Measurements from ENCODE around the gene ADAM30.
A peak's percentile ranks its signal among the peaks of the same experiment; 100 is the strongest.

Gene ADAM30

DNA sequence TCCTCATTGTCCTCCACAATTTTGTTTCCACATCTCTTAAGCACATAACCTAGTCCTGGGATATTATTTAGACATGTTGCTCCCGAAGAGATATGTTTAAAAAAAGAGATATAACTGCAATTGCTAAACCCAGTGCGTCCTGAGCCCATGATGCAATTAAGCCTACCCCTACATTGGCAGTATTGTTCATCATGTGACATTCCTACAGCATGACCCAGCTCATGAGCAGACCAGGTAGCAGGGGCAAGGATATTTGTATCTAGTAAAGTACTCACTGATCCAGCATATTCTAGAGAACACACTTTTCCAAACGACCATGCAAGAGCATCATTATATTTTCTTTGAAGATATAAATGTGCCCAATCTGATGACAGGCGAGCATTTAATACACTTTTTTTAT lies 1.2 kb downstream of the ADAM30 start:
- no peak overlapping the region for H4K5ac ChIP-seq (ENCODE audit: low read length)
- no CpG with 5 or more reads among the region's 4 CpGs for WGBS (ENCODE audit: extremely low coverage, insufficient coverage, low lambda C conversion rate)
- H3K4me2 ChIP-seq (ENCODE audit: low read length), result no peak overlapping the region

GRCh38 chr1:119893827-119894700 lies 2.3 kb downstream of the ADAM30 start:
- H3K4me2 ChIP-seq (ENCODE audit: low read length), result no peak overlapping the region
- no peaks in the 10 kb centered on the region for H3K79me1 ChIP-seq (ENCODE audit: low read length)
- H3K36me3 ChIP-seq (ENCODE audit: control insufficient read depth, insufficient read depth, low read length), result no peaks in the 10 kb centered on the region
- H3K4me3 ChIP-seq (ENCODE audit: low read length), result no peak overlapping the region
- no peak overlapping the region for H2BK5ac ChIP-seq (ENCODE audit: low read length)
- no peak overlapping the region for H3K23ac ChIP-seq (ENCODE audit: low read length)
- H4K5ac ChIP-seq (ENCODE audit: low read length), result no peak overlapping the region
- no peak overlapping the region for H3K9ac ChIP-seq (ENCODE audit: low read length)
- no peak overlapping the region for H2BK120ac ChIP-seq (ENCODE audit: low read depth, low read length)
- no peaks in the 10 kb centered on the region for H3K4me1 ChIP-seq (ENCODE audit: control insufficient read depth, low read depth, low read length)
- DNase-seq, result no peak
- H3K27me3 ChIP-seq (ENCODE audit: insufficient read depth, low read length, poor library complexity), result no peaks in the 10 kb centered on the region
- H2AK5ac ChIP-seq (ENCODE audit: low read length), result no peak overlapping the region
- no peaks in the 10 kb centered on the region for H3K79me2 ChIP-seq (ENCODE audit: control insufficient read depth, insufficient read depth, low read length)
- H3K27ac ChIP-seq (ENCODE audit: low read depth, low read length), result no peak overlapping the region
- H4K8ac ChIP-seq (ENCODE audit: low read depth, low read length), result no peak overlapping the region
- no peak overlapping the region for H2BK15ac ChIP-seq (replicated peaks; ENCODE audit: low read depth)
- no peak overlapping the region for H3K18ac ChIP-seq (ENCODE audit: low read length)
- no peak overlapping the region for H3K4ac ChIP-seq (ENCODE audit: low read depth, low read length)
- no peak overlapping the region for H3K56ac ChIP-seq (ENCODE audit: low read length)
- WGBS (ENCODE audit: extremely low coverage, insufficient coverage, low lambda C conversion rate), result no CpG with 5 or more reads among the region's 10 CpGs

More for the DNA sequence above, 1.2 kb downstream of the ADAM30 start:
- Histone ChIP-seq H3K4ac (ENCODE audit: low read depth, low read length) (no peak overlapping the region), H3K56ac (ENCODE audit: low read length) (no peak overlapping the region), H3K79me2 (ENCODE audit: control insufficient read depth, insufficient read depth, low read length) (no peaks in the 10 kb centered on the region), H2AK5ac (ENCODE audit: low read length) (no peak overlapping the region), H2BK5ac (ENCODE audit: low read length) (no peak overlapping the region), H2BK120ac (ENCODE audit: low read depth, low read length) (no peak overlapping the region), H3K79me1 (ENCODE audit: low read length) (no peaks in the 10 kb centered on the region), H3K4me1 (ENCODE audit: control insufficient read depth, low read depth, low read length) (no peaks in the 10 kb centered on the region), H3K4me3 (ENCODE audit: low read length) (no peak overlapping the region), H3K27me3 (ENCODE audit: insufficient read depth, low read length, poor library complexity) (no peaks in the 10 kb centered on the region), H4K8ac (ENCODE audit: low read depth, low read length) (no peak overlapping the region), H2BK15ac (replicated peaks; ENCODE audit: low read depth) (no peak overlapping the region), H3K36me3 (ENCODE audit: control insufficient read depth, insufficient read depth, low read length) (no peaks in the 10 kb centered on the region), H3K9ac (ENCODE audit: low read length) (no peak overlapping the region), H3K27ac (ENCODE audit: low read depth, low read length) (no peak overlapping the region), H3K23ac (ENCODE audit: low read length) (no peak overlapping the region), H3K18ac (ENCODE audit: low read length) (no peak overlapping the region)
- DNase-seq, result peak; percentile 26

DNA sequence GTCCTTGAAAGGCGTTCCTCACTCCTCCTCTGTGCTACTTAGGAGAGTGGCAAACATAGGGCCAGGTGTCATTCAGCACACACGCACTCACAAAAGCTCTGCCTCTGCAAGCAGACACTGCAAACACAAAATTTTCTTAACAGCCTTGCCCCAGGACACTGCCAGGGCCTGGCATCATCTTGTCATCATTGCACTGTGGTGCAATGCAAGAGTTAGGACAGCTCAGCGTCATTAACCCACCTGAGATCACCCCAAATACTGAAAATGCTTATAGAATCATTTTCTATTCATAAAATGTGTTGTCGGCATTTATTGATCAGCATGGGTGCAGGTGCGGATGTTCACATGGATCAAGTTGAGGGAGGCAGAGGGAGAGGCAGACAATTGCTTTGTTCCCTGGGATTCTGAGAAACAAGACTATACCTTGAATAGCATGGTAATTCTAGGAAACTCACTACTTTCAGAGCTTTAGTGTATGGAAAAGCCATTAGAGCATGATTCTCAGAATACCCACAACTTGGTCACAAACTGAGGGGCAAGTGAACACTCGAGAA lies 3.0 kb downstream of the ADAM30 start:
- H3K36me3 ChIP-seq (ENCODE audit: control insufficient read depth, insufficient read depth, low read length), result no peaks in the 10 kb centered on the region
- no peaks in the 10 kb centered on the region for H3K79me2 ChIP-seq (ENCODE audit: control insufficient read depth, insufficient read depth, low read length)
- no peak overlapping the region for H2BK120ac ChIP-seq (ENCODE audit: low read depth, low read length)
- no peak overlapping the region for H3K4ac ChIP-seq (ENCODE audit: low read depth, low read length)
- H3K4me3 ChIP-seq (ENCODE audit: low read length), result no peak overlapping the region
- no peaks in the 10 kb centered on the region for H3K79me1 ChIP-seq (ENCODE audit: low read length)
- H3K4me1 ChIP-seq (ENCODE audit: control insufficient read depth, low read depth, low read length), result no peaks in the 10 kb centered on the region
- no peaks in the 10 kb centered on the region for H3K27me3 ChIP-seq (ENCODE audit: insufficient read depth, low read length, poor library complexity)
- H2AK5ac ChIP-seq (ENCODE audit: low read length), result no peak overlapping the region
- H2BK15ac ChIP-seq (replicated peaks; ENCODE audit: low read depth), result no peak overlapping the region
- no peak for DNase-seq
- no CpG with 5 or more reads among the region's 6 CpGs for WGBS (ENCODE audit: extremely low coverage, insufficient coverage, low lambda C conversion rate)
- no peak overlapping the region for H3K27ac ChIP-seq (ENCODE audit: low read depth, low read length)
- no peak overlapping the region for H3K9ac ChIP-seq (ENCODE audit: low read length)
- no peak overlapping the region for H4K8ac ChIP-seq (ENCODE audit: low read depth, low read length)
- H3K18ac ChIP-seq (ENCODE audit: low read length), result no peak overlapping the region
- H3K56ac ChIP-seq (ENCODE audit: low read length), result no peak overlapping the region
- no peak overlapping the region for H4K5ac ChIP-seq (ENCODE audit: low read length)
- H3K23ac ChIP-seq (ENCODE audit: low read length), result no peak overlapping the region
- no peak overlapping the region for H3K4me2 ChIP-seq (ENCODE audit: low read length)
- H2BK5ac ChIP-seq (ENCODE audit: low read length), result no peak overlapping the region

DNA sequence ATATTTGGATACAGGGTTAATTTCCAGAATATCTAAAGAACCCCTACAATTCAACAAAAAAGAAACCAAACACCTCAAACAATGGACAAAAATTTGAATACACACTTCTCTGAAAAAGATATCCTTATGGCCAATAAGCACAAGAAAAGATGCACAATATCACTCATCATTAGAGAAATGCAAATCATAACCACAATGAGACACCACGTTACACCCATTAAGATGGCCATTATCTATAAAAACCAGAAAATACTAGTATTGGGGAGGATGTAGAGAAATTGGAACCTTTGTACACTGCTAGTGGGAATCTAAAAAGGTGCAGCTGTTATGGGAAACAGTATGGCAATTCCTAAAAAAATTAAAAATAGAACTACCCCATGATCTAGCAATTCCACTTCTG lies 4.9 kb downstream of the ADAM30 start:
- Histone ChIP-seq H3K9ac (ENCODE audit: low read length) (no peak overlapping the region), H3K23ac (ENCODE audit: low read length) (no peak overlapping the region), H3K36me3 (ENCODE audit: control insufficient read depth, insufficient read depth, low read length) (no peaks in the 10 kb centered on the region), H3K4me3 (ENCODE audit: low read length) (no peak overlapping the region), H2BK15ac (replicated peaks; ENCODE audit: low read depth) (no peak overlapping the region), H3K4ac (ENCODE audit: low read depth, low read length) (no peak overlapping the region), H3K18ac (ENCODE audit: low read length) (no peak overlapping the region), H3K4me1 (ENCODE audit: control insufficient read depth, low read depth, low read length) (no peaks in the 10 kb centered on the region), H3K27me3 (ENCODE audit: insufficient read depth, low read length, poor library complexity) (no peaks in the 10 kb centered on the region), H3K56ac (ENCODE audit: low read length) (no peak overlapping the region), H3K79me1 (ENCODE audit: low read length) (no peaks in the 10 kb centered on the region), H2BK120ac (ENCODE audit: low read depth, low read length) (no peak overlapping the region), H3K27ac (ENCODE audit: low read depth, low read length) (no peak overlapping the region), H3K79me2 (ENCODE audit: control insufficient read depth, insufficient read depth, low read length) (no peaks in the 10 kb centered on the region), H2AK5ac (ENCODE audit: low read length) (no peak overlapping the region), H2BK5ac (ENCODE audit: low read length) (no peak overlapping the region), H4K5ac (ENCODE audit: low read length) (no peak overlapping the region), H4K8ac (ENCODE audit: low read depth, low read length) (no peak overlapping the region), H3K4me2 (ENCODE audit: low read length) (no peak overlapping the region)
- no CpG with 5 or more reads among the region's 1 CpG for WGBS (ENCODE audit: extremely low coverage, insufficient coverage, low lambda C conversion rate)
- DNase-seq, result no peak

DNA sequence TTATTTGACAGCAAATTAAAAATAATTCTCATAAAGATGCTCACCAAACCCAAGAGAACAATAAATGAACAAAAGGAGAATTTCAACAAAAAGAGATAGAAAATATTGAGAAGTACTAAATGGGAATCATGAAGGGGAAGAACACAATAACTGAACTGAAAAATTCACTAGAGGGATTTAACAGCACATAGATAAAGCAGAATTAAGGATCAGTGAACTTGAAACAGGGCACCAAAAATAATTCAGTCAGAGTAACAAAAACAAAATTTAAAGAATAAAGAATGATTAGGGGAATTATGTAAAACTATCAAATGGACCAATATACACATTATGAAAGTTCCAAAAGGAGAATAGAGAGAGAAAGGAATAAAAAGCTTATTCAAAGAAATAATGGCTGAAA lies 7.8 kb downstream of the ADAM30 start:
- no peaks in the 10 kb centered on the region for H3K79me2 ChIP-seq (ENCODE audit: control insufficient read depth, insufficient read depth, low read length)
- H2BK15ac ChIP-seq (replicated peaks; ENCODE audit: low read depth), result no peak overlapping the region
- no peak overlapping the region for H3K18ac ChIP-seq (ENCODE audit: low read length)
- no peak overlapping the region for H4K8ac ChIP-seq (ENCODE audit: low read depth, low read length)
- no peak overlapping the region for H4K5ac ChIP-seq (ENCODE audit: low read length)
- H3K36me3 ChIP-seq (ENCODE audit: control insufficient read depth, insufficient read depth, low read length), result no peaks in the 10 kb centered on the region
- no peaks in the 10 kb centered on the region for H3K27me3 ChIP-seq (ENCODE audit: insufficient read depth, low read length, poor library complexity)
- no peak overlapping the region for H3K4me2 ChIP-seq (ENCODE audit: low read length)
- no peaks in the 10 kb centered on the region for H3K4me1 ChIP-seq (ENCODE audit: control insufficient read depth, low read depth, low read length)
- H3K9ac ChIP-seq (ENCODE audit: low read length), result no peak overlapping the region
- no peak overlapping the region for H3K4ac ChIP-seq (ENCODE audit: low read depth, low read length)
- H3K27ac ChIP-seq (ENCODE audit: low read depth, low read length), result no peak overlapping the region
- H2BK120ac ChIP-seq (ENCODE audit: low read depth, low read length), result no peak overlapping the region
- no peak overlapping the region for H2BK5ac ChIP-seq (ENCODE audit: low read length)
- H3K79me1 ChIP-seq (ENCODE audit: low read length), result no peaks in the 10 kb centered on the region
- no peak overlapping the region for H3K23ac ChIP-seq (ENCODE audit: low read length)
- H3K56ac ChIP-seq (ENCODE audit: low read length), result no peak overlapping the region
- no peak for DNase-seq
- no peak overlapping the region for H2AK5ac ChIP-seq (ENCODE audit: low read length)
- no peak overlapping the region for H3K4me3 ChIP-seq (ENCODE audit: low read length)

DNA sequence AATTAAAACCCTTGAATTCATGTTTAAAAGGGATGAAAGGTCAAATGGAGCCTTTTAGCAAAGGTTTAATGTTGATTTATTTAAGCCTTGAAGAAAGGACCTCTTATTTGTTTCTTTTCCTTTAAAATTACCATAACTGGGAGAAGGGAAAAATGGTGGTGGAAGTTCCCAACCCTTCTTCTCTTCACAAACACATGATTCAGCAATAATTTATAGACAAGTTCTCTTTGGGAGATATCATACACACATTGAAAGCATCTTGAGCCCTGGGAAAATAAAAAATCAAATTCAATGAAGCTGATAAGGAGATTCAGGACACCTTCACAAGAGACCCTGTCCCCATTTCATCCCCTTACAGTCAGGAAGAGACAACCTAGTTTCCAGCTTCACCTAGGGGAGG lies 8.9 kb downstream of the ADAM30 start:
- H2BK120ac ChIP-seq (ENCODE audit: low read depth, low read length), result no peak overlapping the region
- H3K56ac ChIP-seq (ENCODE audit: low read length), result no peak overlapping the region
- no peaks in the 10 kb centered on the region for H3K36me3 ChIP-seq (ENCODE audit: control insufficient read depth, insufficient read depth, low read length)
- H3K9ac ChIP-seq (ENCODE audit: low read length), result no peak overlapping the region
- H4K8ac ChIP-seq (ENCODE audit: low read depth, low read length), result no peak overlapping the region
- no peaks in the 10 kb centered on the region for H3K79me2 ChIP-seq (ENCODE audit: control insufficient read depth, insufficient read depth, low read length)
- no peak overlapping the region for H2BK5ac ChIP-seq (ENCODE audit: low read length)
- H3K27ac ChIP-seq (ENCODE audit: low read depth, low read length), result no peak overlapping the region
- no peak for DNase-seq
- H3K18ac ChIP-seq (ENCODE audit: low read length), result no peak overlapping the region
- no peak overlapping the region for H3K4me2 ChIP-seq (ENCODE audit: low read length)
- no peaks in the 10 kb centered on the region for H3K27me3 ChIP-seq (ENCODE audit: insufficient read depth, low read length, poor library complexity)
- H3K4ac ChIP-seq (ENCODE audit: low read depth, low read length), result no peak overlapping the region
- no peak overlapping the region for H2BK15ac ChIP-seq (replicated peaks; ENCODE audit: low read depth)
- H2AK5ac ChIP-seq (ENCODE audit: low read length), result no peak overlapping the region
- H3K4me1 ChIP-seq (ENCODE audit: control insufficient read depth, low read depth, low read length), result no peaks in the 10 kb centered on the region
- no peaks in the 10 kb centered on the region for H3K79me1 ChIP-seq (ENCODE audit: low read length)
- H3K4me3 ChIP-seq (ENCODE audit: low read length), result no peak overlapping the region
- no peak overlapping the region for H3K23ac ChIP-seq (ENCODE audit: low read length)
- H4K5ac ChIP-seq (ENCODE audit: low read length), result no peak overlapping the region
